HepG2 (cell line): Measurements from ENCODE around the gene SLC29A3.

Source experiments
- ATF2 ChIP-seq: sonication (generic); formaldehyde crosslinking; IDR thresholded peaks from 2 replicates; pipeline ENCODE4 v1.4.0; 2020; ENCODE audit warnings: missing genetic modification reagents
- ATF4 ChIP-seq, 2 experiments: fragments of 450-650 bp in 1 of 2; sonication (generic) in 1 of 2; formaldehyde crosslinking; IDR thresholded peaks; 2 replicates each; pipeline versions ENCODE4 v1.5.0 to v1.8.0; 2020 to 2022; ENCODE audit warnings: mild to moderate bottlenecking in 1 of 2, missing genetic modification reagents in 1 of 2
- CTCF ChIP-seq: sonication (generic); formaldehyde crosslinking; IDR thresholded peaks from 2 replicates; pipeline ENCODE4 v1.5.0; 2020; ENCODE audit warnings: mild to moderate bottlenecking, missing genetic modification reagents, moderate library complexity
- ELF4 ChIP-seq: sonication (generic); formaldehyde crosslinking; IDR thresholded peaks from 2 replicates; pipeline ENCODE4 v1.5.0; 2020; ENCODE audit warnings: missing genetic modification reagents, mild to moderate bottlenecking, moderate library complexity, borderline replicate concordance
- HMG20B ChIP-seq: conservative IDR thresholded peaks from 2 replicates; pipeline ENCODE4 v1.6.1; 2016; ENCODE audit warnings: missing genetic modification reagents, missing compliant biosample characterization
- JUN ChIP-seq: sonication (generic); formaldehyde crosslinking; IDR thresholded peaks from 2 replicates; pipeline ENCODE4 v1.4.0; 2020; ENCODE audit warnings: mild to moderate bottlenecking, missing genetic modification reagents
- KLF6 ChIP-seq: IDR thresholded peaks from 2 replicates; pipeline ENCODE4 v1.8.0; 2016; ENCODE audit warnings: missing biosample characterization, missing genetic modification reagents
- NFE2 ChIP-seq: sonication (generic); formaldehyde crosslinking; IDR thresholded peaks from 2 replicates; pipeline ENCODE4 v1.4.0; 2020; ENCODE audit warnings: missing genetic modification reagents
- RAD51 ChIP-seq: fragments of 450-650 bp; IDR thresholded peaks from 2 replicates; pipeline ENCODE4 v1.6.1; 2016; ENCODE audit warnings: borderline replicate concordance
- RBM22 ChIP-seq: fragments of 200-400 bp; formaldehyde crosslinking; optimal IDR thresholded peaks from 2 replicates; pipeline ENCODE3; 2017; ENCODE audit warnings: mild to moderate bottlenecking, low read length, moderate library complexity
- ZBTB1 ChIP-seq: sonication (generic); formaldehyde crosslinking; IDR thresholded peaks from 2 replicates; pipeline ENCODE4 v1.4.0; 2020; ENCODE audit warnings: missing genetic modification reagents, borderline replicate concordance
- ZBTB7A ChIP-seq: sonication (generic); formaldehyde crosslinking; IDR thresholded peaks from 2 replicates; pipeline ENCODE4 v1.8.0; 2022; ENCODE audit warnings: mild to moderate bottlenecking, missing genetic modification reagents
- ZNF766 ChIP-seq: sonication (generic); formaldehyde crosslinking; IDR thresholded peaks from 2 replicates; pipeline ENCODE4 v1.5.0; 2020; ENCODE audit warnings: missing genetic modification reagents, borderline replicate concordance

DNA sequence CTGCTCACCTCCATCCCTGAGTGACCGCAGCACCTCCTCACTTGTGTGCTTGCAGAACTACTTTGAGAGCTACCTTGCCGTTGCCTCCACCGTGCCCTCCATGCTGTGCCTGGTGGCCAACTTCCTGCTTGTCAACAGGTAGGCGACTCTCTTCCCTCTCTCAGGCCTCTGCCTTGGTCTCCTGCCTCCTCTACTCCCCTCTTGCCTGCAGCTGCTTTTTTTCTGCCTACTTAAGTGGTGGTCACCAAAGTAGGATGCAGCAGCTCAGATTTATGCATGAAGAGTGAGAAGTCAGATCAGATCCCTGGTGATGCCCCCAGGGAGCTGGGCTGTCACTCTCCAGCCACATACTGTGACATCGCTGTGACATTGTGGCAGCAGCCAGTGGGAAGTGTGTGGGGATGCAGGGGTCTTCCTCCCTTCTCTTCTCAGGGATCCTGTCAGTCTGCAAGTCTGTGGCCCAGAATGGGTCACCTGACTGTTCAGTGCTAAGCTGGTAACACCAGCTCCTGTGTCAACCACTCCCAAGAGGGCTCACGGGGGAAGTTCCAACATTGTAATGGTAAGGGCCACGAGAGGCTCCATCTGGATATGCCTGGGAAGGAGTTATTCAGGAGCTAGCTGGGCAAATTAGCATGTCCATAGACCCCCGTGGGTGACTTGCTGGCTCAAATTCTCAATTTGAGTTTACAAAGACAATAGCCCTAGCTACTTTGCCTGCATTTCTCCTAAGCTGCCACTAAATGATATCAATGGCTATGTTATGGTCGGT is 25.3 kb downstream of the SLC29A3 start:
- TF ChIP-seq ZBTB7A (CRISPR knock-in tag) = no peak
- TF ChIP-seq ATF2 (CRISPR knock-in tag) = no peak
- TF ChIP-seq KLF6 = no peak
- TF ChIP-seq CTCF (CRISPR knock-in tag) = no peak
- TF ChIP-seq RBM22 = no peak
- no peak for TF ChIP-seq NFE2 (CRISPR knock-in tag)
- TF ChIP-seq RAD51 = no peak
- no peak for TF ChIP-seq ELF4 (CRISPR knock-in tag)
- no peak for TF ChIP-seq ZNF766
- TF ChIP-seq ATF4 (CRISPR knock-in tag; IDR thresholded peaks at IDR 0.05) = no peak
- no peak for TF ChIP-seq HMG20B (CRISPR knock-in tag)
- no peak for TF ChIP-seq JUN
- no peak for TF ChIP-seq ZBTB1 (CRISPR knock-in tag)
